Measurements from ENCODE around the gene MFN2.

MFN2 gene

GRCh38 chr1:11944358-11944931, 35.8 kb upstream of the MFN2 start:
- Histone ChIP-seq H3K4me3 (ENCODE audit: low read length) (no peak overlapping the region), H3K27me3 (ENCODE audit: control insufficient read depth, insufficient read depth, low read length) (no peaks in the 10 kb centered on the region), H3K4me1 (ENCODE audit: control insufficient read depth, insufficient read depth, low read length) (peaks cover 9% of the 10 kb centered on the region), H3K9ac (ENCODE audit: low read length) (no peak overlapping the region), H3K27ac (ENCODE audit: low read depth, low read length) (no peak overlapping the region), H3K36me3 (ENCODE audit: control insufficient read depth, insufficient read depth, low read length) (peaks cover 4% of the 10 kb centered on the region)

GRCh38 chr1:11946647-11947046, 33.6 kb upstream of the MFN2 start:
- Histone ChIP-seq H3K27me3 (ENCODE audit: control insufficient read depth, insufficient read depth, low read length) (no peaks in the 10 kb centered on the region), H3K4me1 (ENCODE audit: control insufficient read depth, insufficient read depth, low read length) (no peaks in the 10 kb centered on the region), H3K9ac (ENCODE audit: low read length) (no peak overlapping the region), H3K4me3 (ENCODE audit: low read length) (no peak overlapping the region), H3K36me3 (ENCODE audit: control insufficient read depth, insufficient read depth, low read length) (peaks cover 9% of the 10 kb centered on the region), H3K27ac (ENCODE audit: low read depth, low read length) (no peak overlapping the region)

GRCh38 chr1:11948822-11949458, 31.3 kb upstream of the MFN2 start:
- H3K27me3 ChIP-seq (ENCODE audit: control insufficient read depth, insufficient read depth, low read length), result no peaks in the 10 kb centered on the region

DNA sequence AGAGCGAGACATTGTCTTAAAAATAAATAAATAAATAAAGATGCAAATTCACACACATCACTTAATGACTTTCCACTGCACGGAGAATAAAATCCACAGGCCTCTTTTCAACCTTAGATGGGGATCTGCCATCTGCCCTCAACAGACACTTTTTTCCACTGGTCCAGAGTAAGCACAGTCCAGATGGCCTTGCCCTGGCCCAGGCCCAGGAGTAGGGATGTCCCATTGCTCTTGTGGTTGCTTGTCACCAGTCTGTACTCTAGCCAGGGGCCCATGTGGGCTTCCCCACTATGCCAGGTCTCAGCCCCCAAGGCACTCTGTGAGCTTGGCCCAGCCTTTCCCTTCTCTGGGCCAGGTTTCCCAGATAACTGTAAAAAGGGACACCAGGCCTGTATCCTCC, 28.3 kb upstream of the MFN2 start:
- Histone ChIP-seq H3K9ac (ENCODE audit: low read length) (no peak overlapping the region), H3K27ac (ENCODE audit: low read depth, low read length) (no peak overlapping the region), H3K36me3 (ENCODE audit: control insufficient read depth, insufficient read depth, low read length) (peaks cover 14% of the 10 kb centered on the region), H3K4me1 (ENCODE audit: control insufficient read depth, insufficient read depth, low read length) (no peaks in the 10 kb centered on the region), H3K27me3 (ENCODE audit: control insufficient read depth, insufficient read depth, low read length) (no peaks in the 10 kb centered on the region), H3K4me3 (ENCODE audit: low read length) (no peak overlapping the region)

More at GRCh38 chr1:11948822-11949458, 31.3 kb upstream of the MFN2 start:
- no peak overlapping the region for H3K9ac ChIP-seq (ENCODE audit: low read length)
- H3K4me1 ChIP-seq (ENCODE audit: control insufficient read depth, insufficient read depth, low read length), result no peaks in the 10 kb centered on the region
- peaks cover 14% of the 10 kb centered on the region for H3K36me3 ChIP-seq (ENCODE audit: control insufficient read depth, insufficient read depth, low read length)
- H3K4me3 ChIP-seq (ENCODE audit: low read length), result no peak overlapping the region
- H3K27ac ChIP-seq (ENCODE audit: low read depth, low read length), result no peak overlapping the region

- H3K27me3 ChIP-seq (ENCODE audit: control insufficient read depth, insufficient read depth, low read length), result no peaks in the 10 kb centered on the region
- H3K4me1 ChIP-seq (ENCODE audit: control insufficient read depth, insufficient read depth, low read length), result no peaks in the 10 kb centered on the region
- H3K27ac ChIP-seq (ENCODE audit: low read depth, low read length), result no peak overlapping the region
- no peak overlapping the region for H3K4me3 ChIP-seq (ENCODE audit: low read length)
- H3K9ac ChIP-seq (ENCODE audit: low read length), result no peak overlapping the region
- peaks cover 14% of the 10 kb centered on the region for H3K36me3 ChIP-seq (ENCODE audit: control insufficient read depth, insufficient read depth, low read length)
Measured at GRCh38 chr1:11952455-11953109, 27.7 kb upstream of the MFN2 start.

DNA sequence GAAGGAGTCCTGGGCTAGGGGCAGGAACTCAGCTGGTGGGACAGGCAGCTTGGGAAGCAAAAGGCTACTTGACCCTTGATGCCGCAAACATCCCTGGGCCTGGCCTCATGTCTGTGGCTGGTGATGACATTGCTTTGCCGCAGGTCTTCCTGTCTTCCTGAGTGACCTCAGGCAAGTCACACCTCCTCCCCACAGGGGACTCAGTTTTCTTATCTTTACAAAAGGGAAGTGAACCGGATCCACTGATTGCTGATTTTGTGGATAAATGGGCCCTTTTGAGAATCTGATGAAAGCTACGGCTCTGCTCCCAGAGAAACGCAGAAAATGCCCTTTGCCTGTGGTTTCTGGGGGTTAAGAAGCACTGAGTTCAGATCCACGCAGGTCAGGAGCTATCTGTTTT, 25.0 kb upstream of the MFN2 start:
- Histone ChIP-seq H3K4me3 (ENCODE audit: low read length) (no peak overlapping the region), H3K27me3 (ENCODE audit: control insufficient read depth, insufficient read depth, low read length) (no peaks in the 10 kb centered on the region), H3K36me3 (ENCODE audit: control insufficient read depth, insufficient read depth, low read length) (peaks cover 15% of the 10 kb centered on the region), H3K9ac (ENCODE audit: low read length) (no peak overlapping the region), H3K4me1 (ENCODE audit: control insufficient read depth, insufficient read depth, low read length) (no peaks in the 10 kb centered on the region), H3K27ac (ENCODE audit: low read depth, low read length) (no peak overlapping the region)

- no peaks in the 10 kb centered on the region for H3K27me3 ChIP-seq (ENCODE audit: control insufficient read depth, insufficient read depth, low read length)
- H3K27ac ChIP-seq (ENCODE audit: low read depth, low read length), result no peak overlapping the region
- no peaks in the 10 kb centered on the region for H3K4me1 ChIP-seq (ENCODE audit: control insufficient read depth, insufficient read depth, low read length)
- no peak overlapping the region for H3K9ac ChIP-seq (ENCODE audit: low read length)
- no peak overlapping the region for H3K4me3 ChIP-seq (ENCODE audit: low read length)
- peaks cover 12% of the 10 kb centered on the region for H3K36me3 ChIP-seq (ENCODE audit: control insufficient read depth, insufficient read depth, low read length)
Measured at GRCh38 chr1:11957398-11957797, 22.8 kb upstream of the MFN2 start.

GRCh38 chr1:11957897-11958296, 22.3 kb upstream of the MFN2 start:
- Histone ChIP-seq H3K27me3 (ENCODE audit: control insufficient read depth, insufficient read depth, low read length) (no peaks in the 10 kb centered on the region), H3K4me1 (ENCODE audit: control insufficient read depth, insufficient read depth, low read length) (no peaks in the 10 kb centered on the region), H3K4me3 (ENCODE audit: low read length) (no peak overlapping the region), H3K9ac (ENCODE audit: low read length) (no peak overlapping the region), H3K27ac (ENCODE audit: low read depth, low read length) (no peak overlapping the region), H3K36me3 (ENCODE audit: control insufficient read depth, insufficient read depth, low read length) (peaks cover 12% of the 10 kb centered on the region)

GRCh38 chr1:11960276-11960675, 20.0 kb upstream of the MFN2 start:
- Histone ChIP-seq H3K4me1 (ENCODE audit: control insufficient read depth, insufficient read depth, low read length) (no peaks in the 10 kb centered on the region), H3K4me3 (ENCODE audit: low read length) (no peak overlapping the region), H3K9ac (ENCODE audit: low read length) (no peak overlapping the region), H3K27me3 (ENCODE audit: control insufficient read depth, insufficient read depth, low read length) (no peaks in the 10 kb centered on the region), H3K36me3 (ENCODE audit: control insufficient read depth, insufficient read depth, low read length) (peaks cover 21% of the 10 kb centered on the region), H3K27ac (ENCODE audit: low read depth, low read length) (no peak overlapping the region)

DNA sequence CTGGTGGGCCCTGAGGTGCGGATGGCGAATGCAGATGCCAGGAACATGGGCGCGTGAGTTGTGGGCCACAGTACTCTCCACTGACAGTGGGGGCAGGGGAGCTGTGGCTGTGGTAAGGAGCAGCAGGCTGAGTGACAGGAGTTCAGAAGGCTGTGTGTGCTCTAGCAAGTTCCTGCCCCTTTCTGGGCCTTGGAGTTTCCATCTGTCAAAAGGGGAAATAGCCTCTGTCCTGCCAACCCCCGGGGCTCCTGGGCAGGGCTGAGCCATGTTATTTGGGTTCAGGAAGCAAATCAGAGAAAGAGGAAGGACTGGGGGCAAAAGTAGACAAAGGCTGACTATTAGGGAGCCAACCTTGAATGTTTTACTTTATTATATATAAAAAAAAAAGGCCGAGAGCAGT, 19.5 kb upstream of the MFN2 start:
- H3K27ac ChIP-seq (ENCODE audit: low read depth, low read length), result no peak overlapping the region
- H3K27me3 ChIP-seq (ENCODE audit: control insufficient read depth, insufficient read depth, low read length), result no peaks in the 10 kb centered on the region
- H3K4me1 ChIP-seq (ENCODE audit: control insufficient read depth, insufficient read depth, low read length), result no peaks in the 10 kb centered on the region
- peaks cover 25% of the 10 kb centered on the region for H3K36me3 ChIP-seq (ENCODE audit: control insufficient read depth, insufficient read depth, low read length)
- no peak overlapping the region for H3K4me3 ChIP-seq (ENCODE audit: low read length)
- H3K9ac ChIP-seq (ENCODE audit: low read length), result no peak overlapping the region

GRCh38 chr1:11961230-11961629, 19.0 kb upstream of the MFN2 start:
- Histone ChIP-seq H3K4me3 (ENCODE audit: low read length) (no peak overlapping the region), H3K36me3 (ENCODE audit: control insufficient read depth, insufficient read depth, low read length) (peaks cover 29% of the 10 kb centered on the region), H3K27ac (ENCODE audit: low read depth, low read length) (no peak overlapping the region), H3K27me3 (ENCODE audit: control insufficient read depth, insufficient read depth, low read length) (no peaks in the 10 kb centered on the region), H3K4me1 (ENCODE audit: control insufficient read depth, insufficient read depth, low read length) (no peaks in the 10 kb centered on the region), H3K9ac (ENCODE audit: low read length) (no peak overlapping the region)

DNA sequence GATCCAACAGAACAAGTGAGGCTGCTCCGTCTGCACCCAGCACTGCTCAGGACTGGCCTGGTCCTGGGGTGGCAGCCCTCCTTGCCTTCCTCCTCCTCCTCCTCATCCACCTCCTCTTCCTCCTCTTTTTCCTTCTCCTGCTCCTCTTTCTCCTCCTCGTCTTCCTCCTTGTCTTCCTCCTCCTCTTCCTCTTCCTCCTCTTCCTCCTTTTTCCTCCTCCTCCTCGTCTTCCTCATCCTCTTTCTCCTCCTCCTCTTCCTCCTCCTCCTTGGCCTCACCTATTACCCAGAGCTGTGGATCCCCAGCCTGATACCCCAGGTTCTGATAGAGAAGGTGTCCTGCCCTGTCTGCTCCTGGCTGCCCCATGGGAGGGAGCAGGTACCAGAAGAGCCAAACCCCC, 16.6 kb upstream of the MFN2 start:
- Histone ChIP-seq H3K27me3 (ENCODE audit: control insufficient read depth, insufficient read depth, low read length) (no peaks in the 10 kb centered on the region), H3K4me3 (ENCODE audit: low read length) (no peak overlapping the region), H3K36me3 (ENCODE audit: control insufficient read depth, insufficient read depth, low read length) (peaks cover 21% of the 10 kb centered on the region), H3K27ac (ENCODE audit: low read depth, low read length) (no peak overlapping the region), H3K4me1 (ENCODE audit: control insufficient read depth, insufficient read depth, low read length) (no peaks in the 10 kb centered on the region), H3K9ac (ENCODE audit: low read length) (no peak overlapping the region)

- Histone ChIP-seq H3K4me1 (ENCODE audit: control insufficient read depth, insufficient read depth, low read length) (no peaks in the 10 kb centered on the region), H3K4me3 (ENCODE audit: low read length) (no peak overlapping the region), H3K27ac (ENCODE audit: low read depth, low read length) (no peak overlapping the region), H3K36me3 (ENCODE audit: control insufficient read depth, insufficient read depth, low read length) (peaks cover 21% of the 10 kb centered on the region), H3K9ac (ENCODE audit: low read length) (no peak overlapping the region), H3K27me3 (ENCODE audit: control insufficient read depth, insufficient read depth, low read length) (no peaks in the 10 kb centered on the region)
Measured at GRCh38 chr1:11964656-11965055, 15.6 kb upstream of the MFN2 start.
